GM06990 (cell line): ENCODE data around the gene SNAP47.

Experiments used
- DNase-seq: peaks from one replicate; pipeline ENCODE4 v3.0.0-alpha.2; 2011; ENCODE audit not compliant: insufficient read length; ENCODE audit errors: extremely low read depth
- H3K27me3 ChIP-seq: replicated peaks from 2 replicates; pipeline ENCODE4 v1.6.0; 2011; ENCODE audit warnings: low read length; ENCODE audit not compliant: control insufficient read depth, insufficient read depth
- H3K36me3 ChIP-seq: 2 replicates; pipeline ENCODE4 v1.5.1; 2011; ENCODE audit warnings: low read length; ENCODE audit not compliant: control insufficient read depth, insufficient read depth
- H3K4me3 ChIP-seq: replicated peaks from 2 replicates; pipeline ENCODE4 v1.5.1; 2011; ENCODE audit warnings: low read depth, mild to moderate bottlenecking, control low read depth, low read length
- CTCF ChIP-seq: IDR thresholded peaks from 2 replicates; pipeline ENCODE4 v1.5.1; 2011; ENCODE audit warnings: low read length, control low read depth, mild to moderate bottlenecking, inconsistent platforms; ENCODE audit not compliant: insufficient read depth, poor library complexity, severe bottlenecking

SNAP47 gene

GRCh38 chr1:227749225-227749624 is 14.0 kb downstream of the SNAP47 start:
- no peak for DNase-seq
- no peak for TF ChIP-seq CTCF
- Histone ChIP-seq H3K36me3 (peaks cover 10% of the 10 kb centered on the region), H3K27me3 (no peaks in the 10 kb centered on the region), H3K4me3 (no peak overlapping the region)

- H3K4me3 ChIP-seq, result no peak overlapping the region
- H3K36me3 ChIP-seq, result peaks cover 10% of the 10 kb centered on the region
- no peak for TF ChIP-seq CTCF
- no peaks in the 10 kb centered on the region for H3K27me3 ChIP-seq
- DNase-seq, result no peak
These were observed 14.9 kb downstream of the SNAP47 start for GRCh38 chr1:227749916-227750710.

GRCh38 chr1:227753999-227754711 is 18.9 kb downstream of the SNAP47 start:
- no peak for DNase-seq
- TF ChIP-seq CTCF, result no peak
- H3K4me3 ChIP-seq, result no peak overlapping the region
- H3K36me3 ChIP-seq, result peaks cover 5% of the 10 kb centered on the region
- H3K27me3 ChIP-seq, result no peaks in the 10 kb centered on the region

- H3K27me3 ChIP-seq, result no peaks in the 10 kb centered on the region
- peaks cover 9% of the 10 kb centered on the region for H3K36me3 ChIP-seq
- no peak for DNase-seq
- no peak overlapping the region for H3K4me3 ChIP-seq
- no peak for TF ChIP-seq CTCF
These were observed 19.7 kb downstream of the SNAP47 start for GRCh38 chr1:227754958-227755357.

- no peaks in the 10 kb centered on the region for H3K27me3 ChIP-seq
- TF ChIP-seq CTCF, result no peak
- DNase-seq, result no peak
- H3K36me3 ChIP-seq, result peaks cover 15% of the 10 kb centered on the region
- no peak overlapping the region for H3K4me3 ChIP-seq
These were observed 21.1 kb downstream of the SNAP47 start for GRCh38 chr1:227756172-227756959.
